ENCODE results near the gene TEX53. TPM values are rescaled to one million over a fixed set of nuclear protein-coding genes. Genes with fewer than 3 reads are reported as not detected.

Gene TEX53
- total and polyA plus RNA-seq, 10 of the 15 experiments (the other 5 are each of a cell fraction or from before 2014, with no cell fraction given): not detected

GRCh38 chr9:114612272-114612923 is 45.2 kb downstream of the TEX53 start (continued):
- TF ChIP-seq USF1 (IDR thresholded peaks at IDR 0.05; ENCODE audit: borderline replicate concordance, extremely low read length, insufficient read depth, low read depth, low read length) (no peak), HDAC6 (IDR thresholded peaks at IDR 0.05; ENCODE audit: unreplicated experiment) (no peak), CEBPZ (IDR thresholded peaks at IDR 0.05; ENCODE audit: low read depth, low read length) (no peak), MTA2 (IDR thresholded peaks at IDR 0.05; ENCODE audit: low read depth) (no peak), HCFC1 (IDR thresholded peaks at IDR 0.05; ENCODE audit: low read length) (no peak), MEF2B (IDR thresholded peaks at IDR 0.05; ENCODE audit: partially characterized antibody, poor library complexity, severe bottlenecking) (no peak), WRNIP1 (IDR thresholded peaks at IDR 0.05; ENCODE audit: borderline replicate concordance, low read depth, low read length) (peak; percentile 79; the same call in 1 of the 2 replicates), CHD2 (IDR thresholded peaks at IDR 0.05; ENCODE audit: borderline replicate concordance, low read depth, low read length) (peak; percentile 24; the same call in 1 of the 2 replicates)
- TF ChIP-seq, protein P1, sequence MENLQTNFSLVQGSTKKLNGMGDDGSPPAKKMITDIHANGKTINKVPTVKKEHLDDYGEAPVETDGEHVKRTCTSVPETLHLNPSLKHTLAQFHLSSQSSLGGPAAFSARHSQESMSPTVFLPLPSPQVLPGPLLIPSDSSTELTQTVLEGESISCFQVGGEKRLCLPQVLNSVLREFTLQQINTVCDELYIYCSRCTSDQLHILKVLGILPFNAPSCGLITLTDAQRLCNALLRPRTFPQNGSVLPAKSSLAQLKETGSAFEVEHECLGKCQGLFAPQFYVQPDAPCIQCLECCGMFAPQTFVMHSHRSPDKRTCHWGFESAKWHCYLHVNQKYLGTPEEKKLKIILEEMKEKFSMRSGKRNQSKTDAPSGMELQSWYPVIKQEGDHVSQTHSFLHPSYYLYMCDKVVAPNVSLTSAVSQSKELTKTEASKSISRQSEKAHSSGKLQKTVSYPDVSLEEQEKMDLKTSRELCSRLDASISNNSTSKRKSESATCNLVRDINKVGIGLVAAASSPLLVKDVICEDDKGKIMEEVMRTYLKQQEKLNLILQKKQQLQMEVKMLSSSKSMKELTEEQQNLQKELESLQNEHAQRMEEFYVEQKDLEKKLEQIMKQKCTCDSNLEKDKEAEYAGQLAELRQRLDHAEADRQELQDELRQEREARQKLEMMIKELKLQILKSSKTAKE (IDR thresholded peaks at IDR 0.05; ENCODE audit: low read depth, poor library complexity, severe bottlenecking): no peak
- TF ChIP-seq, protein P2, sequence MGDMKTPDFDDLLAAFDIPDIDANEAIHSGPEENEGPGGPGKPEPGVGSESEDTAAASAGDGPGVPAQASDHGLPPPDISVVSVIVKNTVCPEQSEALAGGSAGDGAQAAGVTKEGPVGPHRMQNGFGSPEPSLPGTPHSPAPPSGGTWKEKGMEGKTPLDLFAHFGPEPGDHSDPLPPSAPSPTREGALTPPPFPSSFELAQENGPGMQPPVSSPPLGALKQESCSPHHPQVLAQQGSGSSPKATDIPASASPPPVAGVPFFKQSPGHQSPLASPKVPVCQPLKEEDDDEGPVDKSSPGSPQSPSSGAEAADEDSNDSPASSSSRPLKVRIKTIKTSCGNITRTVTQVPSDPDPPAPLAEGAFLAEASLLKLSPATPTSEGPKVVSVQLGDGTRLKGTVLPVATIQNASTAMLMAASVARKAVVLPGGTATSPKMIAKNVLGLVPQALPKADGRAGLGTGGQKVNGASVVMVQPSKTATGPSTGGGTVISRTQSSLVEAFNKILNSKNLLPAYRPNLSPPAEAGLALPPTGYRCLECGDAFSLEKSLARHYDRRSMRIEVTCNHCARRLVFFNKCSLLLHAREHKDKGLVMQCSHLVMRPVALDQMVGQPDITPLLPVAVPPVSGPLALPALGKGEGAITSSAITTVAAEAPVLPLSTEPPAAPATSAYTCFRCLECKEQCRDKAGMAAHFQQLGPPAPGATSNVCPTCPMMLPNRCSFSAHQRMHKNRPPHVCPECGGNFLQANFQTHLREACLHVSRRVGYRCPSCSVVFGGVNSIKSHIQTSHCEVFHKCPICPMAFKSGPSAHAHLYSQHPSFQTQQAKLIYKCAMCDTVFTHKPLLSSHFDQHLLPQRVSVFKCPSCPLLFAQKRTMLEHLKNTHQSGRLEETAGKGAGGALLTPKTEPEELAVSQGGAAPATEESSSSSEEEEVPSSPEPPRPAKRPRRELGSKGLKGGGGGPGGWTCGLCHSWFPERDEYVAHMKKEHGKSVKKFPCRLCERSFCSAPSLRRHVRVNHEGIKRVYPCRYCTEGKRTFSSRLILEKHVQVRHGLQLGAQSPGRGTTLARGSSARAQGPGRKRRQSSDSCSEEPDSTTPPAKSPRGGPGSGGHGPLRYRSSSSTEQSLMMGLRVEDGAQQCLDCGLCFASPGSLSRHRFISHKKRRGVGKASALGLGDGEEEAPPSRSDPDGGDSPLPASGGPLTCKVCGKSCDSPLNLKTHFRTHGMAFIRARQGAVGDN (IDR thresholded peaks at IDR 0.05): 0 out of 2 replicates have a peak, but pooled peaks have one; percentile 10

All from GM12878 (cell line).